HepG2 (cell line): Measurements from ENCODE around the gene CDK5RAP1. TPM values are rescaled to one million over a fixed set of nuclear protein-coding genes. Genes with fewer than 3 reads are reported as not detected.
A peak's percentile ranks its signal among the peaks of the same experiment; 100 is the strongest.

Source experiments
- EEA1 ChIP-seq: sonication (generic); formaldehyde crosslinking; IDR thresholded peaks from 2 replicates; pipeline ENCODE4 v1.5.1; 2020; ENCODE audit warnings: mild to moderate bottlenecking, missing genetic modification reagents, borderline replicate concordance
- HMG20B ChIP-seq: conservative IDR thresholded peaks from 2 replicates; pipeline ENCODE4 v1.6.1; 2016; ENCODE audit warnings: missing genetic modification reagents, missing compliant biosample characterization
- HOXA7 ChIP-seq: sonication (generic); formaldehyde crosslinking; IDR thresholded peaks from 2 replicates; pipeline ENCODE4 v1.8.1; 2022; ENCODE audit warnings: mild to moderate bottlenecking, missing genetic modification reagents, moderate library complexity
- JDP2 ChIP-seq: sonication (generic); formaldehyde crosslinking; IDR thresholded peaks from 2 replicates; pipeline ENCODE4 v1.8.1; 2022; ENCODE audit warnings: missing genetic modification reagents, borderline replicate concordance
- PCBP2 ChIP-seq: fragments of 200-400 bp; formaldehyde crosslinking; optimal IDR thresholded peaks from 2 replicates; pipeline ENCODE3; 2018; ENCODE audit warnings: low read length, low read depth; ENCODE audit not compliant: poor library complexity, severe bottlenecking
- PHF8 ChIP-seq: sonication (generic); formaldehyde crosslinking; IDR thresholded peaks from 2 replicates; pipeline ENCODE4 v1.5.0; 2020; ENCODE audit warnings: missing genetic modification reagents
- PITX1 ChIP-seq: sonication (generic); formaldehyde crosslinking; IDR thresholded peaks from 2 replicates; pipeline ENCODE4 v1.5.1; 2020; ENCODE audit warnings: mild to moderate bottlenecking, missing genetic modification reagents
- RBAK ChIP-seq: sonication (generic); formaldehyde crosslinking; IDR thresholded peaks from 2 replicates; pipeline ENCODE4 v1.5.1; 2020; ENCODE audit warnings: mild to moderate bottlenecking, missing genetic modification reagents
- RBFOX2 ChIP-seq: fragments of 200-400 bp; formaldehyde crosslinking; IDR thresholded peaks from 2 replicates; pipeline ENCODE4 v1.6.1; 2017; ENCODE audit warnings: low read depth, mild to moderate bottlenecking, low read length
- SMAD9 ChIP-seq: sonication (generic); formaldehyde crosslinking; IDR thresholded peaks from 2 replicates; pipeline ENCODE4 v1.5.1; 2020; ENCODE audit warnings: mild to moderate bottlenecking, missing genetic modification reagents
- TARDBP ChIP-seq: sonication (generic); formaldehyde crosslinking; IDR thresholded peaks from 2 replicates; pipeline ENCODE4 v1.8.0; 2022; ENCODE audit warnings: mild to moderate bottlenecking, missing genetic modification reagents
- ZNF263 ChIP-seq: sonication (generic); formaldehyde crosslinking; IDR thresholded peaks from 2 replicates; pipeline ENCODE4 v1.4.0; 2020; ENCODE audit warnings: missing genetic modification reagents
- ZNF264 ChIP-seq: sonication (generic); formaldehyde crosslinking; IDR thresholded peaks from 2 replicates; pipeline ENCODE4 v1.4.0; 2020; ENCODE audit warnings: missing genetic modification reagents
- ZNF333 ChIP-seq: sonication (generic); formaldehyde crosslinking; IDR thresholded peaks from 2 replicates; pipeline ENCODE4 v1.4.0; 2020; ENCODE audit warnings: mild to moderate bottlenecking, missing genetic modification reagents, borderline replicate concordance
- ZNF556 ChIP-seq: sonication (generic); formaldehyde crosslinking; IDR thresholded peaks from 2 replicates; pipeline ENCODE4 v1.4.0; 2020; ENCODE audit warnings: mild to moderate bottlenecking, missing genetic modification reagents, borderline replicate concordance
- ZNF724P ChIP-seq: sonication (generic); formaldehyde crosslinking; IDR thresholded peaks from 2 replicates; pipeline ENCODE4 v1.8.0; 2022; ENCODE audit warnings: missing genetic modification reagents, borderline replicate concordance
- ZNF891 ChIP-seq: sonication (generic); formaldehyde crosslinking; IDR thresholded peaks from 2 replicates; pipeline ENCODE4 v1.5.0; 2020; ENCODE audit warnings: mild to moderate bottlenecking, missing genetic modification reagents
- ZSCAN12 ChIP-seq: sonication (generic); formaldehyde crosslinking; IDR thresholded peaks from 2 replicates; pipeline ENCODE4 v1.9.0; 2021; ENCODE audit warnings: mild to moderate bottlenecking, missing genetic modification reagents
- ZSCAN30 ChIP-seq: sonication (generic); formaldehyde crosslinking; IDR thresholded peaks from 2 replicates; pipeline ENCODE4 v1.5.0; 2020; ENCODE audit warnings: mild to moderate bottlenecking, missing genetic modification reagents
- polyA plus RNA-seq, 8 experiments: library from polyadenylated mRNA; depleted of rRNA in 3 of 8; stranded (reverse) in 7 of 8; unstranded in 1 of 8; fragments of >200 nt; fragmentation: Illumina TruSeq in 4 of 8; extraction: Trizol in 4 of 8; gene quantifications; 2 replicates each; pipeline versions ENCODE4 v1.2.1 to v1.2.3, GENCODE V29; 2011 to 2016; ENCODE audit warnings: low read depth in 4 of 8, missing spikeins in 1 of 8, mixed read lengths in 1 of 8; ENCODE audit not compliant: insufficient read depth in 1 of 8
- total RNA-seq, 5 experiments: library from RNA; depleted of rRNA; stranded (reverse); fragments of >200 nt; fragmentation: Illumina TruSeq; extraction: Trizol; gene quantifications; 2 replicates each; pipeline ENCODE4 v1.2.3, GENCODE V29; 2016; ENCODE audit warnings: low read depth in 1 of 5
- TF ChIP-seq, protein P1 (sequence below): sonication (generic); formaldehyde crosslinking; IDR thresholded peaks from 2 replicates; pipeline ENCODE4 v1.5.0; 2020; ENCODE audit warnings: mild to moderate bottlenecking, missing genetic modification reagents
- TF ChIP-seq, protein P2 (sequence below): sonication (generic); formaldehyde crosslinking; conservative IDR thresholded peaks from 2 replicates; pipeline ENCODE4 v1.4.0; 2020; ENCODE audit warnings: missing genetic modification reagents
- TF ChIP-seq, protein P3 (sequence below): sonication (generic); formaldehyde crosslinking; IDR thresholded peaks from 2 replicates; pipeline ENCODE4; 2020; ENCODE audit warnings: missing genetic modification reagents, mild to moderate bottlenecking, borderline replicate concordance
- TF ChIP-seq, protein P4 (sequence below): sonication (generic); formaldehyde crosslinking; IDR thresholded peaks from 2 replicates; pipeline ENCODE4 v1.4.0; 2020; ENCODE audit warnings: mild to moderate bottlenecking, missing genetic modification reagents

Gene CDK5RAP1
- total and polyA plus RNA-seq, 2 of the 13 experiments (the other 11 are each of a cell fraction or from before 2014, with no cell fraction given), result 53.6 to 98.2 TPM

DNA sequence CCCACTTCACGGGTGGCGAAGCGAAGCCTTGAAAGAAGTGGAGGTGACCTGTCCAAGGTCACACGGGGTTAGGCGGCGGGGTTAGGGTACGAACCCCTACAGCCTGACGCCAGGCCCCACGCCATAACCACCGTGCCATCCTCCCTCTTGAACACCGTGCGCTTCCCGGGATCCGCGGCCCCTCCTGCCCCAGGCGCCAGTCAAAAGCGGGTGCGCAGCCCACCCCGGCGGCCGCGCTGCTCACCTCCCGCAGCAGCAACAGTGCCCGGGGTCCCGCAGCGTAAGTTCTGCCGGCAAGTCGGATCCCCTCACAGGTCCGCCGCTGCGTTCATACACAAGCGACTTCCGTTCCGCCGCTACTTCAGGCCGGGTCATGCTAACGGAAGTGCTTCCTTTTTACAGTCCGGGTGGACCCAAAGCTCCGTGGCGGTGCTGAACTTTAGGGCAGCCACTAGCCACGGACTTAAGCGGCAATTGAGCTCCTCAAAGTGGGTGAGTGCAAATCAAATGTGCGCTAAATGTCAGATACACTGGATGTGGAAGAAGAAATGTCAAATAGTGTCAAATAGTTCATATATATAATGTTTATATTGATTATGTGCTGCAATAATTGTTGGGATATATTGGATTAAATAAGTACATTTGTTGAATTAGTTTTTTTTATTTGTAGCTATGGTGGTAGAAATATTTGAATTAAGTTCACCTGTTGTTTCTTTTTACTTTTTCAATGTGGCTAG, at the start of gene CDK5RAP1 (continued):
- TF ChIP-seq, protein P1, sequence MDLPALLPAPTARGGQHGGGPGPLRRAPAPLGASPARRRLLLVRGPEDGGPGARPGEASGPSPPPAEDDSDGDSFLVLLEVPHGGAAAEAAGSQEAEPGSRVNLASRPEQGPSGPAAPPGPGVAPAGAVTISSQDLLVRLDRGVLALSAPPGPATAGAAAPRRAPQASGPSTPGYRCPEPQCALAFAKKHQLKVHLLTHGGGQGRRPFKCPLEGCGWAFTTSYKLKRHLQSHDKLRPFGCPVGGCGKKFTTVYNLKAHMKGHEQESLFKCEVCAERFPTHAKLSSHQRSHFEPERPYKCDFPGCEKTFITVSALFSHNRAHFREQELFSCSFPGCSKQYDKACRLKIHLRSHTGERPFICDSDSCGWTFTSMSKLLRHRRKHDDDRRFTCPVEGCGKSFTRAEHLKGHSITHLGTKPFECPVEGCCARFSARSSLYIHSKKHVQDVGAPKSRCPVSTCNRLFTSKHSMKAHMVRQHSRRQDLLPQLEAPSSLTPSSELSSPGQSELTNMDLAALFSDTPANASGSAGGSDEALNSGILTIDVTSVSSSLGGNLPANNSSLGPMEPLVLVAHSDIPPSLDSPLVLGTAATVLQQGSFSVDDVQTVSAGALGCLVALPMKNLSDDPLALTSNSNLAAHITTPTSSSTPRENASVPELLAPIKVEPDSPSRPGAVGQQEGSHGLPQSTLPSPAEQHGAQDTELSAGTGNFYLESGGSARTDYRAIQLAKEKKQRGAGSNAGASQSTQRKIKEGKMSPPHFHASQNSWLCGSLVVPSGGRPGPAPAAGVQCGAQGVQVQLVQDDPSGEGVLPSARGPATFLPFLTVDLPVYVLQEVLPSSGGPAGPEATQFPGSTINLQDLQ (CRISPR knock-in tag), result no peak; the same call in 1 of the 2 replicates
- TF ChIP-seq ZSCAN30 (CRISPR knock-in tag), result peak; percentile 82; the same call in 1 of the 2 replicates
- TF ChIP-seq ZNF263 (CRISPR knock-in tag), result peak; percentile 78
- peak; percentile 98 for TF ChIP-seq EEA1 (CRISPR knock-in tag)
- TF ChIP-seq HOXA7 (CRISPR knock-in tag), result 0 out of 2 replicates have a peak, but pooled peaks have one; percentile 57
- TF ChIP-seq, protein P2, sequence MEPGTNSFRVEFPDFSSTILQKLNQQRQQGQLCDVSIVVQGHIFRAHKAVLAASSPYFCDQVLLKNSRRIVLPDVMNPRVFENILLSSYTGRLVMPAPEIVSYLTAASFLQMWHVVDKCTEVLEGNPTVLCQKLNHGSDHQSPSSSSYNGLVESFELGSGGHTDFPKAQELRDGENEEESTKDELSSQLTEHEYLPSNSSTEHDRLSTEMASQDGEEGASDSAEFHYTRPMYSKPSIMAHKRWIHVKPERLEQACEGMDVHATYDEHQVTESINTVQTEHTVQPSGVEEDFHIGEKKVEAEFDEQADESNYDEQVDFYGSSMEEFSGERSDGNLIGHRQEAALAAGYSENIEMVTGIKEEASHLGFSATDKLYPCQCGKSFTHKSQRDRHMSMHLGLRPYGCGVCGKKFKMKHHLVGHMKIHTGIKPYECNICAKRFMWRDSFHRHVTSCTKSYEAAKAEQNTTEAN, result peak; percentile 91
- TF ChIP-seq TARDBP (CRISPR knock-in tag), result peak; percentile 100
- peak; percentile 44 for TF ChIP-seq PCBP2
- TF ChIP-seq ZNF891 (CRISPR knock-in tag), result peak; percentile 98
- TF ChIP-seq HMG20B (CRISPR knock-in tag), result peak; percentile 95
- TF ChIP-seq PHF8 (CRISPR knock-in tag), result peak; percentile 100
- TF ChIP-seq, protein P3, sequence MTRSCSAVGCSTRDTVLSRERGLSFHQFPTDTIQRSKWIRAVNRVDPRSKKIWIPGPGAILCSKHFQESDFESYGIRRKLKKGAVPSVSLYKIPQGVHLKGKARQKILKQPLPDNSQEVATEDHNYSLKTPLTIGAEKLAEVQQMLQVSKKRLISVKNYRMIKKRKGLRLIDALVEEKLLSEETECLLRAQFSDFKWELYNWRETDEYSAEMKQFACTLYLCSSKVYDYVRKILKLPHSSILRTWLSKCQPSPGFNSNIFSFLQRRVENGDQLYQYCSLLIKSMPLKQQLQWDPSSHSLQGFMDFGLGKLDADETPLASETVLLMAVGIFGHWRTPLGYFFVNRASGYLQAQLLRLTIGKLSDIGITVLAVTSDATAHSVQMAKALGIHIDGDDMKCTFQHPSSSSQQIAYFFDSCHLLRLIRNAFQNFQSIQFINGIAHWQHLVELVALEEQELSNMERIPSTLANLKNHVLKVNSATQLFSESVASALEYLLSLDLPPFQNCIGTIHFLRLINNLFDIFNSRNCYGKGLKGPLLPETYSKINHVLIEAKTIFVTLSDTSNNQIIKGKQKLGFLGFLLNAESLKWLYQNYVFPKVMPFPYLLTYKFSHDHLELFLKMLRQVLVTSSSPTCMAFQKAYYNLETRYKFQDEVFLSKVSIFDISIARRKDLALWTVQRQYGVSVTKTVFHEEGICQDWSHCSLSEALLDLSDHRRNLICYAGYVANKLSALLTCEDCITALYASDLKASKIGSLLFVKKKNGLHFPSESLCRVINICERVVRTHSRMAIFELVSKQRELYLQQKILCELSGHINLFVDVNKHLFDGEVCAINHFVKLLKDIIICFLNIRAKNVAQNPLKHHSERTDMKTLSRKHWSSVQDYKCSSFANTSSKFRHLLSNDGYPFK (CRISPR knock-in tag), result peak; percentile 97
- no peak for TF ChIP-seq JDP2 (CRISPR knock-in tag)
- TF ChIP-seq SMAD9 (CRISPR knock-in tag), result peak; percentile 58; the same call in 1 of the 2 replicates
- TF ChIP-seq, protein P4, sequence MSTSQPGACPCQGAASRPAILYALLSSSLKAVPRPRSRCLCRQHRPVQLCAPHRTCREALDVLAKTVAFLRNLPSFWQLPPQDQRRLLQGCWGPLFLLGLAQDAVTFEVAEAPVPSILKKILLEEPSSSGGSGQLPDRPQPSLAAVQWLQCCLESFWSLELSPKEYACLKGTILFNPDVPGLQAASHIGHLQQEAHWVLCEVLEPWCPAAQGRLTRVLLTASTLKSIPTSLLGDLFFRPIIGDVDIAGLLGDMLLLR (CRISPR knock-in tag), result peak; percentile 59
- peak; percentile 73; the same call in 1 of the 2 replicates for TF ChIP-seq ZSCAN12 (CRISPR knock-in tag)
- TF ChIP-seq ZNF556 (CRISPR knock-in tag), result peak; percentile 100
- peak; percentile 97 for TF ChIP-seq PITX1 (CRISPR knock-in tag)
- TF ChIP-seq ZNF724P, result peak; percentile 98
- TF ChIP-seq RBFOX2, result peak; percentile 97
- TF ChIP-seq RBAK (CRISPR knock-in tag), result peak; percentile 86
- TF ChIP-seq ZNF264, result peak; percentile 99
- TF ChIP-seq ZNF333, result no peak
